Measurements from ENCODE around the gene NAV2.

DNA sequence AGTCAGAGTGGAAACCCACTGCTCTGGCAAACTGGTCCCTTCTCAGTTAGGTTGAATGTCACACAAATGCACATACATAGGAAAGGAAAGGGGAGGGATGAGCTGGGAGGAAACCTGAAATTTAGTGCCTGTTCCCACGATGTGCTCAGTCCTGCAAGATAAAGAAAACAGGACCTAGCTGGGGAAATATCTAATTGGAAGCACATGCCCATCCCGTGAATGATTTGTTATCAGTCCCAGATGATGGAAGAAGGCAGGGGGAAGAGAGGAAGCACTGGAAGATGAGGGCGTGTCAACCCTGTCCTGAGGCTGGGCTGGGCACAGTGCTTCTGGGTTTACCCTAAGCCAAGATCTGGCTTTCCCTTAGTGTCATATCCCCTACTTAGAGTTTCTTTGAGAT lies 173.9 kb downstream of the NAV2 start:
- TF ChIP-seq, protein P1, sequence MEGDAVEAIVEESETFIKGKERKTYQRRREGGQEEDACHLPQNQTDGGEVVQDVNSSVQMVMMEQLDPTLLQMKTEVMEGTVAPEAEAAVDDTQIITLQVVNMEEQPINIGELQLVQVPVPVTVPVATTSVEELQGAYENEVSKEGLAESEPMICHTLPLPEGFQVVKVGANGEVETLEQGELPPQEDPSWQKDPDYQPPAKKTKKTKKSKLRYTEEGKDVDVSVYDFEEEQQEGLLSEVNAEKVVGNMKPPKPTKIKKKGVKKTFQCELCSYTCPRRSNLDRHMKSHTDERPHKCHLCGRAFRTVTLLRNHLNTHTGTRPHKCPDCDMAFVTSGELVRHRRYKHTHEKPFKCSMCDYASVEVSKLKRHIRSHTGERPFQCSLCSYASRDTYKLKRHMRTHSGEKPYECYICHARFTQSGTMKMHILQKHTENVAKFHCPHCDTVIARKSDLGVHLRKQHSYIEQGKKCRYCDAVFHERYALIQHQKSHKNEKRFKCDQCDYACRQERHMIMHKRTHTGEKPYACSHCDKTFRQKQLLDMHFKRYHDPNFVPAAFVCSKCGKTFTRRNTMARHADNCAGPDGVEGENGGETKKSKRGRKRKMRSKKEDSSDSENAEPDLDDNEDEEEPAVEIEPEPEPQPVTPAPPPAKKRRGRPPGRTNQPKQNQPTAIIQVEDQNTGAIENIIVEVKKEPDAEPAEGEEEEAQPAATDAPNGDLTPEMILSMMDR (IDR thresholded peaks at IDR 0.05), result no peak
- no peak for TF ChIP-seq EP300 (IDR thresholded peaks at IDR 0.05)
